DOHH2 (cell line): ENCODE measurements around the gene SLC35F2.

Experiments
- H3F3A ChIP-seq: fragments of 200-600 bp; sonication (generic), shearing (Covaris generic); 2 replicates; pipeline ENCODE4 v1.6.0; 2016; ENCODE audit warnings: antibody characterized with exemption, mild to moderate bottlenecking; ENCODE audit not compliant: control insufficient read depth, insufficient read depth
- H3K27ac ChIP-seq: fragments of 200-600 bp; sonication (generic); 2 replicates; pipeline ENCODE4 v1.5.1; 2014; ENCODE audit warnings: low read depth, mild to moderate bottlenecking, low read length, moderate library complexity
- H3K27me3 ChIP-seq: fragments of 200-600 bp; sonication (generic); 2 replicates; pipeline ENCODE4 v1.6.1; 2014; ENCODE audit warnings: mild to moderate bottlenecking, low read length, mixed read lengths; ENCODE audit not compliant: control insufficient read depth
- H3K36me3 ChIP-seq: fragments of 200-600 bp; sonication (generic); 2 replicates; pipeline ENCODE4 v1.6.1; 2014; ENCODE audit warnings: mild to moderate bottlenecking, low read length, moderate library complexity, mixed read lengths; ENCODE audit not compliant: control insufficient read depth
- H3K4me1 ChIP-seq: fragments of 200-600 bp; sonication (generic); 2 replicates; pipeline ENCODE4 v1.6.1; 2014; ENCODE audit warnings: mild to moderate bottlenecking, low read length, mixed read lengths; ENCODE audit not compliant: control insufficient read depth
- H3K4me2 ChIP-seq: fragments of 200-600 bp; sonication (generic); 2 replicates; pipeline ENCODE4 v1.6.0; 2014; ENCODE audit warnings: mild to moderate bottlenecking, low read length, moderate library complexity
- H3K4me3 ChIP-seq: fragments of 200-600 bp; sonication (generic); 2 replicates; pipeline ENCODE4 v1.5.1; 2014; ENCODE audit warnings: mild to moderate bottlenecking, low read length, mixed read lengths
- H3K79me2 ChIP-seq: fragments of 200-600 bp; sonication (generic); 2 replicates; pipeline ENCODE4 v1.6.1; 2014; ENCODE audit warnings: mild to moderate bottlenecking, low read length, mixed read lengths; ENCODE audit not compliant: control insufficient read depth
- H3K9me2 ChIP-seq: fragments of 200-600 bp; sonication (generic); replicated peaks from 2 replicates; pipeline ENCODE4 v1.6.1; 2014; ENCODE audit warnings: mild to moderate bottlenecking, low read length, mixed read lengths; ENCODE audit not compliant: control insufficient read depth
- H3K9me3 ChIP-seq: fragments of 200-600 bp; sonication (generic); 2 replicates; pipeline ENCODE4 v1.6.1; 2014; ENCODE audit warnings: antibody characterized with exemption, low read length, mixed read lengths; ENCODE audit not compliant: control insufficient read depth, insufficient read depth
- H4K20me1 ChIP-seq: fragments of 200-600 bp; sonication (generic); 2 replicates; pipeline ENCODE4 v1.6.0; 2014; ENCODE audit warnings: low read depth, mild to moderate bottlenecking, antibody characterized with exemption, low read length, moderate library complexity; ENCODE audit not compliant: control insufficient read depth, insufficient read depth
- EZH2phosphoT487 ChIP-seq: fragments of 200-600 bp; sonication (generic); IDR thresholded peaks from 2 replicates; pipeline ENCODE4 v1.6.1; 2017; ENCODE audit warnings: borderline replicate concordance, mild to moderate bottlenecking, antibody characterized with exemption, low read length, moderate library complexity, mixed read lengths
- TF ChIP-seq, protein P1 (sequence below): fragments of 200-600 bp; sonication (generic); IDR thresholded peaks from one replicate; pipeline ENCODE4 v1.5.1; 2014; ENCODE audit warnings: antibody characterized with exemption, mild to moderate bottlenecking, low read depth, low read length; ENCODE audit not compliant: poor library complexity, severe bottlenecking

Gene SLC35F2

DNA sequence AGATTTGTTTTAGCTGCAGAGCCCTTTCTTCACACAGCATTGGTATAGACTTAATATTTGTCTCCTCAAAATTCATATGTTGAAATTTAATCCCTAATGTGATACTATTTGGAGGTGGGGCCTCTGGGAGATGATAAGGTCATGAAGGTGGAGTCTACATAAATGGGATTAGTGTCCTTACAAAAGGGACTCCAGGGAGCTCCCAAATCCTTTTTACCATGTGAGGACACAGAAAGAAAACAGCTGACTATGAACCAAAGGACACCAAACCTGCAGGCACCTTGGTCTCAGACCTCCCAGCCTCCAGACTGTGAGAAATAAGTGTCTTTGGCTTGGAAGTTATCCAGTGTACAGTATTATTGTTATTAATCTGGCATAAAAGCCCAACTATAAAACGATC, 10.2 kb downstream of the SLC35F2 start:
- Histone ChIP-seq H3K4me2 (no peak overlapping the region), H3K27ac (no peak overlapping the region), H3F3A (no peaks in the 10 kb centered on the region)

GRCh38 chr11:107847184-107847583, 11.4 kb downstream of the SLC35F2 start:
- Histone ChIP-seq H3K27ac (no peak overlapping the region), H3K27me3 (no peaks in the 10 kb centered on the region), H3K4me2 (no peak overlapping the region), H3K9me2 (no peaks in the 10 kb centered on the region), H3F3A (no peaks in the 10 kb centered on the region), H4K20me1 (peaks cover 14% of the 10 kb centered on the region; the same call in 1 of the 2 replicates), H3K79me2 (peaks cover 90% of the 10 kb centered on the region), H3K36me3 (peaks cover 3% of the 10 kb centered on the region), H3K4me1 (peaks cover 7% of the 10 kb centered on the region), H3K9me3 (no peaks in the 10 kb centered on the region), H3K4me3 (no peak overlapping the region)
- TF ChIP-seq EZH2phosphoT487, result no peak
- TF ChIP-seq, protein P1, sequence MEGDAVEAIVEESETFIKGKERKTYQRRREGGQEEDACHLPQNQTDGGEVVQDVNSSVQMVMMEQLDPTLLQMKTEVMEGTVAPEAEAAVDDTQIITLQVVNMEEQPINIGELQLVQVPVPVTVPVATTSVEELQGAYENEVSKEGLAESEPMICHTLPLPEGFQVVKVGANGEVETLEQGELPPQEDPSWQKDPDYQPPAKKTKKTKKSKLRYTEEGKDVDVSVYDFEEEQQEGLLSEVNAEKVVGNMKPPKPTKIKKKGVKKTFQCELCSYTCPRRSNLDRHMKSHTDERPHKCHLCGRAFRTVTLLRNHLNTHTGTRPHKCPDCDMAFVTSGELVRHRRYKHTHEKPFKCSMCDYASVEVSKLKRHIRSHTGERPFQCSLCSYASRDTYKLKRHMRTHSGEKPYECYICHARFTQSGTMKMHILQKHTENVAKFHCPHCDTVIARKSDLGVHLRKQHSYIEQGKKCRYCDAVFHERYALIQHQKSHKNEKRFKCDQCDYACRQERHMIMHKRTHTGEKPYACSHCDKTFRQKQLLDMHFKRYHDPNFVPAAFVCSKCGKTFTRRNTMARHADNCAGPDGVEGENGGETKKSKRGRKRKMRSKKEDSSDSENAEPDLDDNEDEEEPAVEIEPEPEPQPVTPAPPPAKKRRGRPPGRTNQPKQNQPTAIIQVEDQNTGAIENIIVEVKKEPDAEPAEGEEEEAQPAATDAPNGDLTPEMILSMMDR, result no peak

More for the DNA sequence above, 10.2 kb downstream of the SLC35F2 start:
- no peaks in the 10 kb centered on the region for H3K9me2 ChIP-seq
- no peaks in the 10 kb centered on the region for H3K9me3 ChIP-seq
- H3K4me1 ChIP-seq, result peaks cover 7% of the 10 kb centered on the region
- no peaks in the 10 kb centered on the region for H3K27me3 ChIP-seq
- H3K79me2 ChIP-seq, result peaks cover 90% of the 10 kb centered on the region
- H4K20me1 ChIP-seq, result peaks cover 14% of the 10 kb centered on the region; the same call in 1 of the 2 replicates
- H3K36me3 ChIP-seq, result peaks cover 3% of the 10 kb centered on the region
- H3K4me3 ChIP-seq, result no peak overlapping the region
- TF ChIP-seq, protein P1, result no peak
- TF ChIP-seq EZH2phosphoT487, result no peak

DNA sequence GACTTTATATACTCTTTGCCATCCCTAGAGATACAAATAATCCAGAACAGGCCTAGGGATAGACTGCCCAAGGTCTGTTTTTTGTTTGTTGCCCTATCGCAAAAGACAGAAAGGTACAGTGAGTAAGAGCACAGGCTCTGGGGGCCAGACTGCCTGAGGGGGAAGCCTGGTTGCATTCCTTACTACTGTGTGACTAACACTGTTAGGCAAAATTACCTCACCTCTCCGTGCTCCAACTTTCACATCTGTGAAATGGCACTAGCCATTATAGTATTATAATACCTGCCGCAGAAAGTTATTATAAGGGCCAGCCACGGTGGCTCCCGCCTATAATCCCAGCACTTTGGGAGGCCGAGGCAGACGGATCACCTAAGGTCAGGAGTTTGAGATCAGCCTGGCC, 14.5 kb downstream of the SLC35F2 start:
- Histone ChIP-seq H3K36me3 (peaks cover 3% of the 10 kb centered on the region), H3F3A (no peaks in the 10 kb centered on the region), H3K27ac (no peak overlapping the region), H3K4me1 (peaks cover 7% of the 10 kb centered on the region), H3K4me2 (no peak overlapping the region), H3K4me3 (no peak overlapping the region), H3K9me2 (no peaks in the 10 kb centered on the region), H3K27me3 (no peaks in the 10 kb centered on the region), H4K20me1 (peaks cover 13% of the 10 kb centered on the region; the same call in 1 of the 2 replicates), H3K79me2 (peaks cover 92% of the 10 kb centered on the region), H3K9me3 (no peaks in the 10 kb centered on the region)
- TF ChIP-seq, protein P1, result no peak
- no peak for TF ChIP-seq EZH2phosphoT487
